ENCODE data around the gene MAP3K7CL.

DNA sequence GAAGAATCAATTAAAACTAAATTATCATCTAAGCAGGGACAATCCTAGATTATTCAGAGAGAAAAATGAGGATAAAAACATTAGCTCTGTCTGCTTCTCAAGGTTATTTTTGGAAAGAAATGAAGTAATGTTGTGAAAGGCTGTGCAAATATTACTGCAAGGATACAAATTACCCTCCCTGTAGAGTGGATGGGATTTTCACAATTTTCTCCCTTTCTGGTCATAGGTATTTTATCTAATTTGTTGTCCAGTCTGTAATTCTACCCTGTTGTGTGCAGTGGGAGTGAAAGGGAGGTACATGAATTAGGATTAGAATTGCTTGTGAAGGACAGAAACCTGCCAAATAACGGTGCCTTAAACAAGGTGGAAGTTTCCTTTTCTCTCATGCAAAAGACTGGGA lies 54.7 kb downstream of the MAP3K7CL start:
- TF ChIP-seq, protein P1, sequence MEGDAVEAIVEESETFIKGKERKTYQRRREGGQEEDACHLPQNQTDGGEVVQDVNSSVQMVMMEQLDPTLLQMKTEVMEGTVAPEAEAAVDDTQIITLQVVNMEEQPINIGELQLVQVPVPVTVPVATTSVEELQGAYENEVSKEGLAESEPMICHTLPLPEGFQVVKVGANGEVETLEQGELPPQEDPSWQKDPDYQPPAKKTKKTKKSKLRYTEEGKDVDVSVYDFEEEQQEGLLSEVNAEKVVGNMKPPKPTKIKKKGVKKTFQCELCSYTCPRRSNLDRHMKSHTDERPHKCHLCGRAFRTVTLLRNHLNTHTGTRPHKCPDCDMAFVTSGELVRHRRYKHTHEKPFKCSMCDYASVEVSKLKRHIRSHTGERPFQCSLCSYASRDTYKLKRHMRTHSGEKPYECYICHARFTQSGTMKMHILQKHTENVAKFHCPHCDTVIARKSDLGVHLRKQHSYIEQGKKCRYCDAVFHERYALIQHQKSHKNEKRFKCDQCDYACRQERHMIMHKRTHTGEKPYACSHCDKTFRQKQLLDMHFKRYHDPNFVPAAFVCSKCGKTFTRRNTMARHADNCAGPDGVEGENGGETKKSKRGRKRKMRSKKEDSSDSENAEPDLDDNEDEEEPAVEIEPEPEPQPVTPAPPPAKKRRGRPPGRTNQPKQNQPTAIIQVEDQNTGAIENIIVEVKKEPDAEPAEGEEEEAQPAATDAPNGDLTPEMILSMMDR (IDR thresholded peaks at IDR 0.05; ENCODE audit: low read depth, low read length, missing input control) = no peak
- no peak for TF ChIP-seq EGR1 (IDR thresholded peaks at IDR 0.05; ENCODE audit: low read depth in 2 of 2)
